GM12873 (cell line): ENCODE data around the gene OOSP3.

Experiments
- TF ChIP-seq, protein P1 (sequence below): IDR thresholded peaks from 2 replicates; pipeline ENCODE4 v1.5.1; 2012; ENCODE audit warnings: low read depth, mild to moderate bottlenecking, moderate library complexity, low read length, control low read depth; ENCODE audit not compliant: insufficient read depth; ENCODE audit errors: missing control alignments

OOSP3 gene

DNA sequence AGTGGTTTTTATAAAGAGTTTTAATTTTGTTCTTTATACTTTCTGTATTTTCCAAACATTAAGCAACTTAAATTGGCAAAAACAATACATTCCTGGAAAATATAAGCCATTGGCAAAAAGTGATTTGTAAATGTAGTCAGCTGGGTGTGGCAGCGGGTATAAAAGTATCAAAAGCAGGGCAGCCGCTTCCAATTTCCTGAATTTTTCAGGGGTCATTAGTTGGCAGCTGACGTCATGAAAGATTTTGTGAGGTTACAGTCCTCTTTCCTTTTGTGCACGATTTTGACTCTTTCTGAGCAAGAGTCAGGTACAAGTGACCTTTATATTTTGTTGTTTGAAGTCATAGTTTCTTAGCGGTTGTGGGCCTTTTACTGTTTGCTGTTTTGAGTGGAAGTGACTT, at the start of gene OOSP3:
OOSP3 (plus strand) TSS at position 208 of the 400 bp plus-strand sequence; CDS start at position 235, 27 bp downstream.
- TF ChIP-seq, protein P1, sequence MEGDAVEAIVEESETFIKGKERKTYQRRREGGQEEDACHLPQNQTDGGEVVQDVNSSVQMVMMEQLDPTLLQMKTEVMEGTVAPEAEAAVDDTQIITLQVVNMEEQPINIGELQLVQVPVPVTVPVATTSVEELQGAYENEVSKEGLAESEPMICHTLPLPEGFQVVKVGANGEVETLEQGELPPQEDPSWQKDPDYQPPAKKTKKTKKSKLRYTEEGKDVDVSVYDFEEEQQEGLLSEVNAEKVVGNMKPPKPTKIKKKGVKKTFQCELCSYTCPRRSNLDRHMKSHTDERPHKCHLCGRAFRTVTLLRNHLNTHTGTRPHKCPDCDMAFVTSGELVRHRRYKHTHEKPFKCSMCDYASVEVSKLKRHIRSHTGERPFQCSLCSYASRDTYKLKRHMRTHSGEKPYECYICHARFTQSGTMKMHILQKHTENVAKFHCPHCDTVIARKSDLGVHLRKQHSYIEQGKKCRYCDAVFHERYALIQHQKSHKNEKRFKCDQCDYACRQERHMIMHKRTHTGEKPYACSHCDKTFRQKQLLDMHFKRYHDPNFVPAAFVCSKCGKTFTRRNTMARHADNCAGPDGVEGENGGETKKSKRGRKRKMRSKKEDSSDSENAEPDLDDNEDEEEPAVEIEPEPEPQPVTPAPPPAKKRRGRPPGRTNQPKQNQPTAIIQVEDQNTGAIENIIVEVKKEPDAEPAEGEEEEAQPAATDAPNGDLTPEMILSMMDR, result no peak

DNA sequence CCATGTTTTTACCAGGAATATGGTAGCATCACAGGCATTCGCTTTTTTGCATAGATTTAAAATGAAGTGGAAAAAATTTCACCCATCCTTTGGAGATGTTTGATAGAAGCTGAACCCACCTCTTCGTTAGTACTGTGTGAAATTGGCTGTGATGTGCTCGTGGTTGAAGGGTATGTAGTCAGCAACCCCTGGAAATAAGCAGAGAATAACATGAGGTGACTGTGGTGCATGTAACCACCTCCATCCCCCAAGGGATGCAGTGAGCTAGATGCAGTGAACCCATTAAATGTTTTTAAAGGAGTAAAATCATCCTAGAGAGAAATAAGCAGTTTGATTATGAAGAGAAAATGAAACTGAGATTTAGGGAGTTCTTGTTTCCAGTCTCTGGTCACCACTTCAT, 49.2 kb upstream of the OOSP3 start:
- TF ChIP-seq, protein P1, result no peak

DNA sequence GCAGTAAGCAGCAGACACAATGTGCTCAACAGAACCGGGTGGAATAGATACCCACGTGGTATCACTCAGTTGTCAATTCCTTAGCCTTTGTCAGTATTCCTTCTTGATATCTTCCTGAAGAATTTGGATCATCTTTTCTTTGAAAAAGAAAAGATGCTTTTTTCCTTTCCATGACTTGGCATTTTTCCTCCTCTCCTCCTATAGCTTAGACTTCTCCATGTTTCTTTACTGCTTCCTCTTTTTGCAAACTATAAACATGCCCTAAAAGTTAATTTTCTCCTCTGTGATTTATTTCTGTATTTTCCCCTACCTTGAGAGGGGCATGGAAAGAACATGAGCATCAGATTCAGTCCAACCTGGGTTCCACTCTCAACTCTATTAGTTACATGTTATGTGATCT, 45.0 kb upstream of the OOSP3 start:
- TF ChIP-seq, protein P1, result no peak

GRCh38 chr11:59839615-59840014, 39.0 kb upstream of the OOSP3 start:
- TF ChIP-seq, protein P1, result no peak

DNA sequence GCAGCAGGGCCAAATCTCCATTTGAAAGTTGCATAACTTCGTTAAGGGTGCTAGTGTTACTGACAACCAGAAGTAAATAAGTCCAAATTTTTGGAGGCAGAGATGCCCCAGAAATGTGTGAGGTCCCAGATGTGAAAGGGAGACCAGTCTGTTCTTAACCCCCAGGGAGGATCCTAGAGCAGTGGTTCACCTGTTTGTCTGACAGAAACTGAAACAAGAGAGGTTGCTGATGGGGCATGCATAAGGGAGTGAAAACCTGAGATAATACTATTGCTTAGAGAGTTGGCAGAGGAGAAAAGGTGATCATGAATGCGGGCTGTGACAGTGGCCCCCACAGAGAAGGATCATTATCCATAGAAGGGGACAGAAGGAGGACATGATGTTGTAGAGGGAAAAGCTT, 37.1 kb upstream of the OOSP3 start:
- TF ChIP-seq, protein P1, result no peak

DNA sequence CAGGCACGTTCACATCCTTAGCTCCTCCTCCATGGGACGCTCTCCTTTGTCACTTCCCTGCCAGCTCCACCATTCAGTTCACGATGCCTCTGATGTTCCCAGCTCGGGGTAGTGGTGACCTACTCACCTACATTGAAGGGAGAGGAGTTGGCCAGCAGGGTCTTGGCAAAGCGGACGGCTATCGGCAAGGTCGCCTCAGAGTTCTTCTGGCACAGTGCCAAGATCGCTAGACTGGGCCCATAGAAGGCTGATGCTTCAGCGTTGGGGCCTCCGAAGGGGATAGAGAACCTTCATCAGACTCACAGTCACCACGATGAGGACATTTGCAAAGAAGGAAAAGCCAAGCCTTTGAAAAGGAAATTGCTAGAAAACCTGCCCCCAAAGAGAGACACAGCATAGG, 36.3 kb upstream of the OOSP3 start:
- TF ChIP-seq, protein P1, result no peak

- TF ChIP-seq, protein P1, result no peak
These were observed 33.2 kb upstream of the OOSP3 start, which contains the start of gene CBLIF for GRCh38 chr11:59845399-59845798. CBLIF (minus strand) TSS chr11:59845499; CDS start chr11:59845453, 46 bp downstream.
